Neuronal stem cell (in vitro differentiated cells): Measurements from ENCODE around the gene RAPGEF5.
A peak's percentile ranks its signal among the peaks of the same experiment; 100 is the strongest.

Source experiments
- DNase-seq: peaks from one replicate; pipeline ENCODE4 v3.0.0-alpha.2; 2013; ENCODE audit warnings: low spot score
- H2AFZ ChIP-seq: one replicate; pipeline ENCODE4 v1.6.1; 2013; ENCODE audit warnings: mild to moderate bottlenecking, low read length, inconsistent platforms
- H2AK5ac ChIP-seq: 2 replicates; pipeline ENCODE4 v1.6.1; 2013; ENCODE audit warnings: low read depth, mild to moderate bottlenecking, inconsistent platforms, low read length, moderate library complexity, mixed read lengths
- H2BK120ac ChIP-seq: 2 replicates; pipeline ENCODE4 v1.6.1; 2013; ENCODE audit warnings: low read depth, mild to moderate bottlenecking, inconsistent platforms, low read length, moderate library complexity, mixed read lengths
- H2BK12ac ChIP-seq: one replicate; pipeline ENCODE4 v1.6.1; 2013; ENCODE audit warnings: low read length, inconsistent platforms
- H2BK15ac ChIP-seq: 2 replicates; pipeline ENCODE4 v1.6.1; 2013; ENCODE audit warnings: mild to moderate bottlenecking, low read length, inconsistent platforms, mixed read lengths
- H2BK5ac ChIP-seq: one replicate; pipeline ENCODE4 v1.6.1; 2013; ENCODE audit warnings: inconsistent platforms, mild to moderate bottlenecking, low read length, moderate library complexity
- H3K14ac ChIP-seq: one replicate; pipeline ENCODE4 v1.6.1; 2013; ENCODE audit warnings: low read length, inconsistent platforms
- H3K18ac ChIP-seq: 2 replicates; pipeline ENCODE4 v1.6.1; 2013; ENCODE audit warnings: low read length, inconsistent platforms
- H3K23ac ChIP-seq: 2 replicates; pipeline ENCODE4 v1.6.1; 2013; ENCODE audit warnings: low read depth, mild to moderate bottlenecking, mixed read lengths, low read length, inconsistent platforms; ENCODE audit not compliant: poor library complexity
- H3K27ac ChIP-seq: replicated peaks from 3 replicates; pipeline ENCODE4 v1.5.1; 2013; ENCODE audit warnings: low read length, inconsistent platforms
- H3K27me3 ChIP-seq, 3 experiments: 2 replicates each; pipeline ENCODE4 v1.6.1; 2013; ENCODE audit warnings: low read length in 3 of 3, mild to moderate bottlenecking in 2 of 3, inconsistent platforms in 1 of 3, low read depth in 1 of 3, mixed read lengths in 1 of 3, moderate library complexity in 1 of 3; ENCODE audit not compliant: control insufficient read depth in 3 of 3, insufficient read depth in 3 of 3
- H3K36me3 ChIP-seq, 2 donors: replicated peaks in 1 of 2; 2 replicates each; pipeline ENCODE4 v1.6.1; 2013; ENCODE audit warnings: low read length in 2 of 2; ENCODE audit not compliant: control insufficient read depth in 2 of 2, insufficient read depth in 2 of 2
- H3K4ac ChIP-seq: 2 replicates; pipeline ENCODE4 v1.6.1; 2013; ENCODE audit warnings: inconsistent platforms, mild to moderate bottlenecking, low read length, moderate library complexity
- H3K4me1 ChIP-seq, 2 donors: 1 replicate in 1 of 2; 2 replicates in 1 of 2; pipeline ENCODE4 v1.6.1; 2013; ENCODE audit warnings: low read length in 2 of 2, low read depth in 1 of 2; ENCODE audit not compliant: control insufficient read depth in 2 of 2, insufficient read depth in 1 of 2
- H3K4me2 ChIP-seq: one replicate; pipeline ENCODE4 v1.6.1; 2013; ENCODE audit warnings: mild to moderate bottlenecking, low read length, inconsistent platforms; ENCODE audit not compliant: insufficient read depth, poor library complexity, severe bottlenecking
- H3K4me3 ChIP-seq, 2 donors: 2 replicates each; pipeline ENCODE4 v1.5.1; 2013; ENCODE audit warnings: low read length in 2 of 2, mild to moderate bottlenecking in 2 of 2, inconsistent platforms in 1 of 2, moderate library complexity in 1 of 2
- H3K79me1 ChIP-seq: one replicate; pipeline ENCODE4 v1.6.1; 2013; ENCODE audit warnings: low read depth, mild to moderate bottlenecking, inconsistent platforms, low read length, moderate library complexity
- H3K9ac ChIP-seq: one replicate; pipeline ENCODE4 v1.6.1; 2013; ENCODE audit warnings: mild to moderate bottlenecking, low read depth, low read length, inconsistent platforms; ENCODE audit not compliant: poor library complexity
- H3K9me3 ChIP-seq, 2 donors: replicated peaks in 1 of 2; 2 replicates each; pipeline versions ENCODE3 to v1.6.1; 2013; ENCODE audit warnings: low read length in 2 of 2, mild to moderate bottlenecking in 2 of 2, inconsistent platforms in 1 of 2, low read depth in 1 of 2, mixed read lengths in 1 of 2, moderate library complexity in 1 of 2; ENCODE audit not compliant: control insufficient read depth in 2 of 2, insufficient read depth in 1 of 2
- H4K8ac ChIP-seq: one replicate; pipeline ENCODE4 v1.6.1; 2013; ENCODE audit warnings: low read depth, mild to moderate bottlenecking, inconsistent platforms, low read length, moderate library complexity
- H4K91ac ChIP-seq: one replicate; pipeline ENCODE4 v1.6.1; 2013; ENCODE audit warnings: low read length, low read depth, mild to moderate bottlenecking, inconsistent platforms; ENCODE audit not compliant: poor library complexity
- WGBS, 2 donors: extraction: QIAGEN DNeasy Blood & Tissue Kit; methylation state at CpG; one replicate each; pipeline ENCODE4 v1.1.7; 2013; ENCODE audit warnings: missing lambda C conversion rate in 2 of 2, mixed read lengths in 1 of 2; ENCODE audit not compliant: insufficient read length in 2 of 2, insufficient replicate concordance in 1 of 2; ENCODE audit errors: extremely low coverage in 2 of 2; 5-methylcytosine and 5-hydroxymethylcytosine counted together

RAPGEF5 gene

DNA sequence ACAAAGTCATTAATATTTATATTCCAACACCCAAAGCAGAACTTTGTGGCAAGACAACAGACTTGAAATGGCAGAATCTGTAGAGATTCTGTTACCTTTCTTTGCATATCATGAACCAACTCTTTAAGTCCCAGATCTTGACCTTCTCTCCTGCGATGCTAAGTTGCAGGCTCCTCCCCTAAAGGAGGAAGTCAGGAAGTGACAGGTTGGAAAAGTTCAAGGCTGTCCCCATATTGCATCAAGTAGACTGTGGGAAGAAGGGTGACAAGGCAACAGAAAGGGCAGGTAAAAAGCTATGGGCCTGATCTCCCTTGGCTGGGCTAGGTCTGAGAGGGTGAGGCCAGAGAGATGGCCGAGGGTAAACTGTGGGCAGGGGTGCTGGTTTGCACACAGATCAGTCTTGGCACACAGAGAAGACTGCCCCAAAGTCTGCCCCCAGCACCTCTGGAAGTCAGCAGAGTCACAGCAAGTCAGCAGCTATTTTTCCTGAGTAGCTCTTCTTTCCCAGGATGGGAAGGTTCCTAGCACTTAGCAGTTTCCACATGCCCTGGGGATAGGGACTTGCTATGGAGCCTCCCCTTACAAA, 115.1 kb downstream of the RAPGEF5 start:
- no peak overlapping the region for H2AK5ac ChIP-seq
- DNase-seq: no peak
- no peak overlapping the region for H3K9ac ChIP-seq
- H2BK120ac ChIP-seq: no peak overlapping the region
- no peak overlapping the region for H3K18ac ChIP-seq
- H3K4me3 ChIP-seq: no peak overlapping the region
- H3K14ac ChIP-seq: no peak overlapping the region
- H3K4me1 ChIP-seq: no peaks in the 10 kb centered on the region
- H3K27me3 ChIP-seq: peaks cover 0 to 2% (median 0%) of the 10 kb centered on the region in 3 experiments
- no peak overlapping the region for H4K8ac ChIP-seq
- H3K23ac ChIP-seq: no peak overlapping the region
- no peak overlapping the region for H3K27ac ChIP-seq
- H2BK15ac ChIP-seq: no peak overlapping the region
- H3K4me2 ChIP-seq: no peak overlapping the region
- peak overlapping the region; percentile 46 for H2AFZ ChIP-seq
- no peak overlapping the region for H3K4ac ChIP-seq
- H3K36me3 ChIP-seq: no peaks in the 10 kb centered on the region
- no peaks in the 10 kb centered on the region for H3K79me1 ChIP-seq
- no peak overlapping the region for H2BK12ac ChIP-seq
- H3K9me3 ChIP-seq: peaks cover 0 to 14% of the 10 kb centered on the region in 2 donors
- H2BK5ac ChIP-seq: no peak overlapping the region
- no CpG with 5 or more reads among the region's 2 CpGs for WGBS, 2 donors
- H4K91ac ChIP-seq: no peak overlapping the region

DNA sequence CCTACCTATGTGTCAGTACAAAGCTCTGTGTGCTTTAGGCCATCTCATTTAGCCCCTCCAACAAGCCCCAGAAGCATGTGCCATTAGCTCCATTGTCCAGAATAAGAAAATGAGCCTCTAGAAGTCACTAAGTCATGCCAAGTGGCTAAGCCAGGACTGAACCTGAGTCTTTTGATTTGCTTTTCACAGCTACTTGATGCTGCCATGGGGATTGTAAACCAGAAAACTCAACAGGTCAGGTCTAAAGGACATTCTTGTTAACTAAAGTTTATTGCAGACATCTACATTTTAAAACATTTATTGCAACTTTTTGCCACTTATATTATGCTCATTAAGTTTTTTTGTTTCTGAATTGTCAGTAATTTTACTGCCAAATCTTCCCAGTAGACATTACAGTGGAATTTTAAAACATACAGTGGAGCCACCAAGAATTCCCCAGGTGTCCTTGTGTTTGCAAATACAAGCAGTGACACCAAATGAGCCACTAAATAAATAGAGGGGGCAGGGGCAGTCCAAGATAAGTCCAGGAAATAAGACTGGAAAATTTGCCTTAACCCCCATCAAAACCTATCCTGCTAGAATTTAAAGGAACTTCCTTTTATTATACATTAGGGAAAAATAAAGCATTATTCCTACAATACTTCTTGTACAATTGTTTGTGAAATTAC, 115.9 kb downstream of the RAPGEF5 start:
- H3K18ac ChIP-seq: no peak overlapping the region
- no peak overlapping the region for H2AK5ac ChIP-seq
- H3K9me3 ChIP-seq: peaks cover 0 to 9% of the 10 kb centered on the region in 2 donors
- H3K27me3 ChIP-seq: peaks cover 0 to 2% (median 0%) of the 10 kb centered on the region in 3 experiments
- no peak for DNase-seq
- H3K36me3 ChIP-seq: no peaks in the 10 kb centered on the region
- no peak overlapping the region for H4K91ac ChIP-seq
- H2BK5ac ChIP-seq: no peak overlapping the region
- no peaks in the 10 kb centered on the region for H3K4me1 ChIP-seq
- no peak overlapping the region for H3K4me3 ChIP-seq
- no peak overlapping the region for H2BK120ac ChIP-seq
- H3K4me2 ChIP-seq: no peak overlapping the region
- no peak overlapping the region for H2BK12ac ChIP-seq
- H3K27ac ChIP-seq: no peak overlapping the region
- no peaks in the 10 kb centered on the region for H3K79me1 ChIP-seq
- no peak overlapping the region for H3K9ac ChIP-seq
- no peak overlapping the region for H3K23ac ChIP-seq
- no peak overlapping the region for H4K8ac ChIP-seq
- H2BK15ac ChIP-seq: no peak overlapping the region
- no peak overlapping the region for H3K4ac ChIP-seq
- H2AFZ ChIP-seq: no peak overlapping the region
- H3K14ac ChIP-seq: no peak overlapping the region

DNA sequence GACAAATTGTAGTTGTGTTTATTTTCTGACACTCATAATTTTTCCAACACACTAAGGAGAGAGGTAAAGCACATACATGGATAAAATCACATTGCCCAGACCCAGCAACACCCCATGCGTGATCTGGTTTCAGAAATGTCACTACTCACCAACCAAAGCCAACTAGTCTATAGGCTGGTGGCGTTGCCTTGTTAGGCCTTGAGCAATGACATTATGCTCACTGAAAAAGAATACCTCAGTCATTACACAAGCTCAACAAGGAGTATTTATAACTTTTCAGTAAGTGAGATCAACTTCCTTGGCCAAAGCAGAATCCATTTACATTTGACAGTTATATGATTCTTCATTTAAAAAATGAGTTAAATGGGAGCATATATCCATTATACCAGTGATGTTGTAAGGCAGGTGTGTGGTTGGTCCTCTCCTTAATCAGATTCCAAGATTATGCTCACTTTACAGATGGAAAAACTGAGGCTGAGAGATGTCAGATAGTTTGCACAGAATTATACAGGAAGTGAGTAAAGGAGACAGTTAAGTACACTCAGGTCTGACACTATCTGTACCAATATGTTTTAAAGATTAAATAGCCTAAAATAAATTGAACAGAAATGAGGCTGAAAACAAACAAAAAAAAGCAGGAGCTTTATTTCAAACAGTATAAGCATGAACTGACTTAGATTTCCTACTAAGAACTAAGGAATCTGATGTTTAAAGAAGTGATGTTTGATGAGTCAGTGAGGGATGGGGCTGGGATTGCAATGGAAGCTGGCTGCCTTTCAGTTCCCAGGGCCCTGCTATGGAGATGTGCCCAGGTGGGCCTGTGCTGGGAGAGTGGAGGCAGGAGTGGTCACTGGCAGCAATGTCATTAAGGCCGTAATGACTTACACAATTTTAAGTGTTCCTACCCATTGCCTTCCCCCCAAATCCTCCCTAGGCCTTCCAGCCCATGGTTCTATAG, 118.3 kb downstream of the RAPGEF5 start:
- no peak overlapping the region for H4K8ac ChIP-seq
- H3K23ac ChIP-seq: no peak overlapping the region
- no CpG with 5 or more reads among the region's 3 CpGs for WGBS, 2 donors
- H3K4me3 ChIP-seq: no peak overlapping the region
- H2AFZ ChIP-seq: no peak overlapping the region
- H3K9ac ChIP-seq: no peak overlapping the region
- DNase-seq: no peak
- H2AK5ac ChIP-seq: no peak overlapping the region
- H3K36me3 ChIP-seq: no peaks in the 10 kb centered on the region
- peaks cover 0 to 2% (median 0%) of the 10 kb centered on the region in 3 experiments for H3K27me3 ChIP-seq
- no peak overlapping the region for H2BK5ac ChIP-seq
- no peak overlapping the region for H3K4ac ChIP-seq
- no peak overlapping the region for H3K4me2 ChIP-seq
- H2BK120ac ChIP-seq: no peak overlapping the region
- no peak overlapping the region for H2BK12ac ChIP-seq
- no peak overlapping the region for H3K27ac ChIP-seq
- H3K4me1 ChIP-seq: peaks cover 3 to 4% of the 10 kb centered on the region in 2 donors
- H3K14ac ChIP-seq: no peak overlapping the region
- no peak overlapping the region for H3K18ac ChIP-seq
- peaks cover 0 to 3% of the 10 kb centered on the region in 2 donors for H3K9me3 ChIP-seq
- no peak overlapping the region for H2BK15ac ChIP-seq
- H4K91ac ChIP-seq: no peak overlapping the region
- no peaks in the 10 kb centered on the region for H3K79me1 ChIP-seq

DNA sequence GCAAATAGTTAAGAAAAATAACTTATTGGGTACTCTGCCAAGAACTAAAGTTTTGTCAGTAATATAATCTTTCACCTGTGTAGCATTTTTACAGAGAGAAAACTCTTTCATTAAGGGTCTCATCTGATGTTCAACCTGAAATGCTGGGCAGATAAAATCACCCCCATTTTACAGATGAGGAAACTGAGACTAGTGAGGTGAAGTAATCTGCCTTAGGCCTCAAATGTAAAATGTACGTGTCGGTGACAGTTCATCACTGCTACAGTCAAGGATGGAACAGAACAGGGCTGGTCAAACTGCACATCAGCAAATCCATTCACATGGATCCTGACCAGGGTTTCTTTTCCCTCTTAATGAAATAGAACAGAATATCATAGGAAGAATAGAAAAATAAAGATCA, 121.8 kb downstream of the RAPGEF5 start:
- no peak for DNase-seq
- no peak overlapping the region for H2BK15ac ChIP-seq
- no peak overlapping the region for H3K23ac ChIP-seq
- no peak overlapping the region for H3K4me3 ChIP-seq
- H2BK120ac ChIP-seq: no peak overlapping the region
- no peak overlapping the region for H3K9ac ChIP-seq
- H4K91ac ChIP-seq: no peak overlapping the region
- no peak overlapping the region for H2AFZ ChIP-seq
- H3K27ac ChIP-seq: no peak overlapping the region
- H3K9me3 ChIP-seq: peaks cover 0 to 3% of the 10 kb centered on the region in 2 donors
- no peak overlapping the region for H2BK12ac ChIP-seq
- H4K8ac ChIP-seq: no peak overlapping the region
- peaks cover 3 to 9% of the 10 kb centered on the region in 2 donors for H3K4me1 ChIP-seq
- no peak overlapping the region for H3K14ac ChIP-seq
- no peak overlapping the region for H2BK5ac ChIP-seq
- no peak overlapping the region for H3K4ac ChIP-seq
- no peaks in the 10 kb centered on the region for H3K36me3 ChIP-seq
- H3K18ac ChIP-seq: no peak overlapping the region
- peaks cover 0 to 2% (median 0%) of the 10 kb centered on the region in 3 experiments for H3K27me3 ChIP-seq
- no CpG with 5 or more reads among the region's 2 CpGs for WGBS, 2 donors
- no peaks in the 10 kb centered on the region for H3K79me1 ChIP-seq
- no peak overlapping the region for H3K4me2 ChIP-seq
- no peak overlapping the region for H2AK5ac ChIP-seq
